Neural progenitor cell (in vitro differentiated cells): ENCODE results near the gene CFAP57. TPM values are rescaled to one million over a fixed set of nuclear protein-coding genes. Genes with fewer than 3 reads are reported as not detected.

Experiments used
- DNase-seq: peaks from one replicate; pipeline ENCODE4 v3.0.0-alpha.2; 2016; ENCODE audit warnings: low spot score
- H2AFZ ChIP-seq: fragments of 200-600 bp; sonication (generic); replicated peaks from 2 replicates; pipeline ENCODE4 v1.6.1; 2016; ENCODE audit warnings: antibody characterized with exemption
- H3F3A ChIP-seq: fragments of 200-600 bp; sonication (generic); 2 replicates; pipeline ENCODE4 v1.6.1; 2016; ENCODE audit warnings: antibody characterized with exemption, low read depth
- H3K27ac ChIP-seq: fragments of 200-600 bp; sonication (generic); 2 replicates; pipeline ENCODE4 v1.5.1; 2016; ENCODE audit warnings: mild to moderate bottlenecking
- H3K27me3 ChIP-seq: fragments of 200-600 bp; sonication (generic); 2 replicates; pipeline ENCODE4 v1.6.1; 2016; ENCODE audit warnings: mild to moderate bottlenecking, moderate library complexity
- H3K36me3 ChIP-seq: fragments of 200-600 bp; sonication (generic); 2 replicates; pipeline ENCODE4 v1.5.1; 2016
- H3K4me1 ChIP-seq: fragments of 200-600 bp; sonication (generic); 2 replicates; pipeline ENCODE4 v1.6.1; 2016; ENCODE audit warnings: mixed run types
- H3K4me2 ChIP-seq: fragments of 200-600 bp; sonication (generic); 2 replicates; pipeline ENCODE4 v1.6.1; 2016
- H3K4me3 ChIP-seq: fragments of 200-600 bp; sonication (generic); 2 replicates; pipeline ENCODE4 v1.5.1; 2016
- H3K79me2 ChIP-seq: fragments of 200-600 bp; sonication (generic); 2 replicates; pipeline ENCODE4 v1.6.1; 2016; ENCODE audit warnings: low read depth
- H3K9ac ChIP-seq: fragments of 200-600 bp; sonication (generic); 2 replicates; pipeline ENCODE4 v1.6.1; 2016
- H3K9me3 ChIP-seq: fragments of 200-600 bp; sonication (generic); 2 replicates; pipeline ENCODE4 v1.5.1; 2016; ENCODE audit warnings: low read depth
- H4K20me1 ChIP-seq: fragments of 200-600 bp; sonication (generic); 2 replicates; pipeline ENCODE4 v1.6.1; 2016; ENCODE audit warnings: low read depth
- H3K27ac Mint-ChIP-seq: 3 replicates; pipeline ENCODE4 v1.8.0; 2021; ENCODE audit warnings: mixed read lengths
- H3K27me3 Mint-ChIP-seq: 2 replicates; pipeline ENCODE4 v1.8.0; 2022; ENCODE audit warnings: low read depth, mild to moderate bottlenecking, inconsistent platforms, moderate library complexity, mixed read lengths; ENCODE audit not compliant: insufficient read depth
- H3K36me3 Mint-ChIP-seq: 3 replicates; pipeline ENCODE4 v1.8.0; 2021; ENCODE audit warnings: mixed read lengths
- H3K4me1 Mint-ChIP-seq: 3 replicates; pipeline ENCODE4 v1.8.0; 2021; ENCODE audit warnings: mixed read lengths
- H3K4me3 Mint-ChIP-seq: 3 replicates; pipeline ENCODE4 v1.8.0; 2021; ENCODE audit warnings: mild to moderate bottlenecking, moderate library complexity, mixed read lengths
- H3K9me3 Mint-ChIP-seq: 3 replicates; pipeline ENCODE4 v1.8.0; 2020; ENCODE audit warnings: mixed read lengths
- CTCF ChIP-seq: fragments of 200-600 bp; sonication (generic); IDR thresholded peaks from 2 replicates; pipeline ENCODE4 v1.5.1; 2017; ENCODE audit warnings: antibody characterized with exemption, mild to moderate bottlenecking
- EZH2 ChIP-seq: fragments of 200-600 bp; sonication (generic); IDR thresholded peaks from 2 replicates; pipeline ENCODE4 v1.6.1; 2017; ENCODE audit warnings: antibody characterized with exemption, mild to moderate bottlenecking, moderate library complexity
- EZH2phosphoT487 ChIP-seq: fragments of 200-600 bp; sonication (generic); IDR thresholded peaks from 2 replicates; pipeline ENCODE4 v1.6.1; 2017; ENCODE audit warnings: antibody characterized with exemption
- total RNA-seq: library from RNA; depleted of rRNA; stranded (reverse); fragments of >200 nt; gene quantifications from 2 replicates; pipeline ENCODE4 v1.2.3, GENCODE V29; 2015; ENCODE audit warnings: low replicate concordance

CFAP57 gene
- total RNA-seq, 1 donor from 2014 or later: 0.97 TPM

- TF ChIP-seq EZH2phosphoT487 (no peak), CTCF (no peak), EZH2 (no peak)
- Histone ChIP-seq H3F3A (no peaks in the 10 kb centered on the region), H3K4me1 (no peaks in the 10 kb centered on the region), H3K4me2 (no peak overlapping the region), H4K20me1 (no peaks in the 10 kb centered on the region), H2AFZ (no peak overlapping the region), H3K9ac (no peak overlapping the region), H3K4me3 (no peak overlapping the region), H3K36me3 (no peaks in the 10 kb centered on the region), H3K27ac (no peak overlapping the region), H3K27me3 (no peaks in the 10 kb centered on the region), H3K9me3 (peaks cover 3% of the 10 kb centered on the region), H3K79me2 (no peaks in the 10 kb centered on the region)
- Mint-ChIP-seq H3K36me3 (no peaks in the 10 kb centered on the region), H3K4me1 (no peaks in the 10 kb centered on the region), H3K4me3 (no peak overlapping the region), H3K27ac (no peak overlapping the region), H3K27me3 (peaks cover 13% of the 10 kb centered on the region), H3K9me3 (peaks cover 11% of the 10 kb centered on the region)
- no peak for DNase-seq
Observed at GRCh38 chr1:43253173-43253572, 81.0 kb downstream of the CFAP57 start.

- TF ChIP-seq EZH2 (no peak), EZH2phosphoT487 (no peak), CTCF (no peak)
Observed at GRCh38 chr1:43253876-43254275, 81.7 kb downstream of the CFAP57 start.

GRCh38 chr1:43255438-43256210 lies 83.5 kb downstream of the CFAP57 start:
- no peaks in the 10 kb centered on the region for H3K79me2 ChIP-seq
- H3K36me3 ChIP-seq: no peaks in the 10 kb centered on the region
- peaks cover 11% of the 10 kb centered on the region for H3K27me3 Mint-ChIP-seq
- H3K9me3 Mint-ChIP-seq: peaks cover 17% of the 10 kb centered on the region
- no peaks in the 10 kb centered on the region for H3K4me1 ChIP-seq
- no peaks in the 10 kb centered on the region for H3K4me1 Mint-ChIP-seq
- no peaks in the 10 kb centered on the region for H3F3A ChIP-seq
- no peak overlapping the region for H3K27ac Mint-ChIP-seq
- no peak overlapping the region for H2AFZ ChIP-seq
- no peak overlapping the region for H3K9ac ChIP-seq
- H3K4me3 ChIP-seq: no peak overlapping the region
- no peak for DNase-seq
- H3K36me3 Mint-ChIP-seq: no peaks in the 10 kb centered on the region
- no peaks in the 10 kb centered on the region for H3K9me3 ChIP-seq
- H3K27ac ChIP-seq: no peak overlapping the region
- TF ChIP-seq EZH2phosphoT487: no peak
- TF ChIP-seq CTCF: no peak
- TF ChIP-seq EZH2: no peak
- H3K4me3 Mint-ChIP-seq: no peak overlapping the region
- H4K20me1 ChIP-seq: no peaks in the 10 kb centered on the region
- no peaks in the 10 kb centered on the region for H3K27me3 ChIP-seq
- H3K4me2 ChIP-seq: no peak overlapping the region

More at GRCh38 chr1:43253876-43254275, 81.7 kb downstream of the CFAP57 start:
- Histone ChIP-seq H3K27me3 (no peaks in the 10 kb centered on the region), H2AFZ (no peak overlapping the region), H3F3A (no peaks in the 10 kb centered on the region), H3K4me2 (no peak overlapping the region), H3K4me1 (no peaks in the 10 kb centered on the region), H4K20me1 (no peaks in the 10 kb centered on the region), H3K36me3 (no peaks in the 10 kb centered on the region), H3K9me3 (no peaks in the 10 kb centered on the region), H3K9ac (no peak overlapping the region), H3K4me3 (no peak overlapping the region), H3K27ac (no peak overlapping the region), H3K79me2 (no peaks in the 10 kb centered on the region)
- DNase-seq: no peak
- Mint-ChIP-seq H3K36me3 (no peaks in the 10 kb centered on the region), H3K27me3 (peaks cover 13% of the 10 kb centered on the region), H3K27ac (no peak overlapping the region), H3K9me3 (peaks cover 15% of the 10 kb centered on the region), H3K4me3 (no peak overlapping the region), H3K4me1 (no peaks in the 10 kb centered on the region)
